Activated naive CD8-positive, alpha-beta T cell treated with anti-CD3 and anti-CD28 coated beads, Interleukin-2, amount 10 ng/mL, durations not matched to agents 7 days and 5 days (primary cell): Measurements from ENCODE around the gene CD53. TPM values are rescaled to one million over a fixed set of nuclear protein-coding genes. Genes with fewer than 3 reads are reported as not detected.
"Not testable (repeated sequence)": the region's sequence is repeated elsewhere in the genome, so short reads cannot be mapped to it uniquely, and the experiment has no call there.

Experiments
- ATAC-seq: fragments of 150-1000 bp; cut with Tn5 transposase; one replicate; pipeline ENCODE4 v1.10.0; 2021; ENCODE audit warnings: low read depth, moderate library complexity
- POLR2A ChIA-PET: fragments of 350-600 bp; sonication (Branson Sonifier 250); formaldehyde crosslinking; loops from one replicate; lab custom pipeline; 2021; ENCODE audit warnings: antibody characterized with exemption; lab: Charles Lee
- DNase-seq: peaks from one replicate; pipeline ENCODE4 v3.0.0; 2021
- H3K27ac Mint-ChIP-seq: one replicate; pipeline ENCODE4 v1.8.0; 2022; ENCODE audit warnings: mild to moderate bottlenecking, mixed read lengths
- H3K27me3 Mint-ChIP-seq: one replicate; pipeline ENCODE4 v1.8.0; 2022; ENCODE audit warnings: mild to moderate bottlenecking, moderate library complexity, mixed read lengths
- H3K36me3 Mint-ChIP-seq: one replicate; pipeline ENCODE4 v1.8.0; 2021; ENCODE audit warnings: mild to moderate bottlenecking, mixed read lengths
- H3K4me1 Mint-ChIP-seq: one replicate; pipeline ENCODE4 v1.8.0; 2021; ENCODE audit warnings: mixed read lengths
- H3K4me3 Mint-ChIP-seq: one replicate; pipeline ENCODE4 v1.8.0; 2022; ENCODE audit warnings: mild to moderate bottlenecking, moderate library complexity, mixed read lengths
- H3K9me3 Mint-ChIP-seq: one replicate; pipeline ENCODE4 v1.8.0; 2021; ENCODE audit warnings: mixed read lengths
- total RNA-seq, 2 experiments: library from RNA; stranded (reverse); gene quantifications; one replicate each; pipeline ENCODE4 v1.2.3, GENCODE V29; 2021

Gene CD53
- total RNA-seq, 2 experiments from 2014 or later, result 410 to 415 TPM

GRCh38 chr1:110860620-110861019, 12.3 kb upstream of the CD53 start:
- Mint-ChIP-seq H3K9me3 (peaks cover 15% of the 10 kb centered on the region), H3K36me3 (peaks cover 22% of the 10 kb centered on the region), H3K27ac (peak overlapping the region; percentile 49)
- ATAC-seq, POLR2A ChIA-PET, H3K27me3 Mint-ChIP-seq, DNase-seq, H3K4me1 Mint-ChIP-seq, H3K4me3 Mint-ChIP-seq: not testable (repeated sequence)

GRCh38 chr1:110861942-110862341, 11.0 kb upstream of the CD53 start:
- H3K27me3 Mint-ChIP-seq, ATAC-seq, H3K4me1 Mint-ChIP-seq, H3K27ac Mint-ChIP-seq, DNase-seq, POLR2A ChIA-PET, H3K4me3 Mint-ChIP-seq: not testable (repeated sequence)
- Mint-ChIP-seq H3K36me3 (peaks cover 33% of the 10 kb centered on the region), H3K9me3 (peaks cover 23% of the 10 kb centered on the region)

GRCh38 chr1:110864287-110864686, 8.7 kb upstream of the CD53 start:
- DNase-seq, result no peak
- ATAC-seq, result no peak
- Mint-ChIP-seq H3K4me3 (no peak overlapping the region), H3K27ac (peak overlapping the region; percentile 28), H3K9me3 (peaks cover 28% of the 10 kb centered on the region), H3K27me3 (no peaks in the 10 kb centered on the region), H3K36me3 (peaks cover 41% of the 10 kb centered on the region), H3K4me1 (peaks cover 6% of the 10 kb centered on the region)
- POLR2A ChIA-PET, result interaction anchor here (0.5 to 1.4 kb wide), 3 partner anchors 9 to 245 kb away, joined by 3 to 4 read pairs (median 3); partner anchors contain the start of gene CD53

DNA sequence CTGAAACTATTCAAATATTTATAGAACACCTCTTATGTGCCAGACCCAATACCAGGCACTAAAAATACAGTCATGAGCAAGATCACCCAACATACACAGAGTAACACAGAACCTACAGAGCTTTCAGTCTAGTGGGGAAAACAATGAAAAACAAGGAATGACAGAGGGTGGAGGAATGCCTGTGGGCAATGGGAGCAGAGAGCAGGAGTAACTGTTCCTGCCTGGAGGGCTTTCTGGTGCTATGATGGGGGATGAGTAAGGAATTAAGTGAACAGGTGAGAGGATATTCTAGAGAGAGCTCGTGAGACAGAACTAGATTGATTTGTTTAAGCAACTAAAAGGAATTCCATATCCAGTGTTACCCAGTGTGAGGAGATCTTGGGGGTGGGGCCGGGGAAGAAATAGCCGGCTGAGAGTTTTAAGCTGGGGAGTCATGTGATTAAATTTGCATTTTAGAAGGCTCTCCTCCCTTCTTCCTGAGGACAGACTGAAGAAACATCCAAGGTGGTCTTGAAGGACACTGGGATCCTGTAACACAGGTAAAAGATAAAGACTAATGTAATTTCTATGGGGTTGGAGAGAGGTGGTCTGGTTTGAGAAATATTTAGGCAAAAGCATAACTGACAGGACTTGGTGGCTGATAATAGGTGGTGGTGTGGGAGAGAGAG, 2.1 kb upstream of the CD53 start:
- peak overlapping the region; percentile 64 for H3K27ac Mint-ChIP-seq
- no peaks in the 10 kb centered on the region for H3K27me3 Mint-ChIP-seq
- H3K4me3 Mint-ChIP-seq, result peak overlapping the region; percentile 3
- H3K4me1 Mint-ChIP-seq, result peaks cover 27% of the 10 kb centered on the region
- POLR2A ChIA-PET, result interaction anchor here (1.0 to 5.8 kb wide), 3 partner anchors 18 to 83 kb away, joined by 3 to 90 read pairs (median 3); no protein-coding TSS in a partner anchor
- peaks cover 33% of the 10 kb centered on the region for H3K36me3 Mint-ChIP-seq
- no peak for DNase-seq
- H3K9me3 Mint-ChIP-seq, result peaks cover 12% of the 10 kb centered on the region
- ATAC-seq, result no peak

GRCh38 chr1:110872366-110872744, 593 bp upstream of the CD53 start:
- H3K27ac Mint-ChIP-seq, result peak overlapping the region; percentile 95
- H3K4me3 Mint-ChIP-seq, result peak overlapping the region; percentile 91
- H3K27me3 Mint-ChIP-seq, result no peaks in the 10 kb centered on the region
- H3K4me1 Mint-ChIP-seq, result peaks cover 33% of the 10 kb centered on the region
- peaks cover 27% of the 10 kb centered on the region for H3K36me3 Mint-ChIP-seq
- DNase-seq, result no peak
- POLR2A ChIA-PET, result interaction anchor here (0.6 to 5.8 kb wide), 12 partner anchors 8 to 347 kb away, joined by 3 to 90 read pairs (median 5); partner anchors contain the start of gene LRIF1
- ATAC-seq, result no peak
- H3K9me3 Mint-ChIP-seq, result peaks cover 2% of the 10 kb centered on the region

DNA sequence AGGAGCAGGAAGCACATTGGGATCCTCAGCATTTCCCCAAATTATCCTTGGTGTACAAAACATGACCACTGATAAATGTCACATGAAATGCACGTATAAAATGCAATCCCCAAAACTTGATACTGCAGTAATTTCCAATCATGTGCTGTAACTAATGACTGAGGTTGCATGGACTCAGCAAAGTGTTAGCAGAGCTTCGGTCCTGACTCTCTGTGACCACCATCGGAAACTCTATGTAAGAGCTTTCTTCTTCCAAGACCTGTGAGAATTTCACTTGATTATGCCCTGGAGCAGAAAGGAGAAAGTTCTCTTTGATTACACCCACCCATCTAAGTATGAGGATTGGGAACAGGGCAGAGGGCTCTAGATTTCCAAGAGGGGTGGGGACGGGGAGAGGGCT, 908 bp downstream of the CD53 start:
- ATAC-seq (no peak), DNase-seq (no peak)
- peak overlapping the region; percentile 95 for H3K27ac Mint-ChIP-seq
- H3K4me1 Mint-ChIP-seq, result peaks cover 42% of the 10 kb centered on the region
- peak overlapping the region; percentile 91 for H3K4me3 Mint-ChIP-seq
- peaks cover 31% of the 10 kb centered on the region for H3K36me3 Mint-ChIP-seq
- POLR2A ChIA-PET, result interaction anchor here (0.8 to 5.8 kb wide), 16 partner anchors 9 to 345 kb away, joined by 3 to 90 read pairs (median 5); partner anchors contain the start of gene LRIF1
- H3K9me3 Mint-ChIP-seq, result no peaks in the 10 kb centered on the region
- no peaks in the 10 kb centered on the region for H3K27me3 Mint-ChIP-seq

DNA sequence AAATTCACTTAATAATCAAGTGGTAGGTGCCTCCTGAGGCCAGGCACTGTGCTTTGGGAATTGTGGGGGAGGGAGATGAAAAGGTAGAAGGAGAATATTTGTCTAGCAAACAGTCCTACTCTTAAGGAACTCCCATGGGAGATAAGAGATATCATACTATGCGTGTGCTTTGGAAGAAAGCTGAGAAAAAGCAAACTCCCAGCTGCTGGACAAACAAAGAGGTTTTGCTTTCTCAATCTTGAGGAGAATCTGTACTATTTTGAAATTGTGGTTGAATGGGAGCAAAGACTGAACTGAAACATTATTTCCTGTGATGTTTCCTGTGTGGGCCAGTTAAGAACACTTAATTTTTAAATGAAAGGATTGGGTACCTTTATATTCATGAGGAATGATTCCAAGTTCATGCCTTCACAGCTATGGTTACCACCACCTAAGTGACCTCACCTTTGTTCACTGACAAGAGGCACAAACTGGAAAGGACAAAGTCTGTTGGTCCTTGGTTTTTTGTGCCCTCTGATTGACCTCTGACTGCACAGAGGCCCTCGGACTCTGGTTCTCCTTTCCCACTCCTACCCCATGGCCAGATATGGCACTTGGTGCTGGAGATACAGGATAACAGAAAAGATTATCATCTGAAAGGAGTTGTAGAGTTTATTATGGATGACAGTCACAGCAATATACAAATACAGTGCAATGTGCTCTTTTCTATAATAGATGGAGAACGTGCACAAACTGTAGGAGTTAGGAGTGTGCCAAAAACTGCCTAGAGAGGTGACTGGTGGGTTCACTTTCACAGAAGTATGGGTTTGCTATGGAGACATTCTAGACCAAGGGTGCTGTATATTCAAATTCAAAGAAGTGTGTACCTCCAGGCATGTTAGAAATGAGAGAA, 1.6 kb downstream of the CD53 start:
- Mint-ChIP-seq H3K4me1 (peaks cover 44% of the 10 kb centered on the region), H3K9me3 (no peaks in the 10 kb centered on the region), H3K36me3 (peaks cover 31% of the 10 kb centered on the region), H3K4me3 (peak overlapping the region; percentile 91), H3K27ac (peak overlapping the region; percentile 95), H3K27me3 (no peaks in the 10 kb centered on the region)
- POLR2A ChIA-PET, result interaction anchor here (0.8 to 5.8 kb wide), 25 partner anchors 11 to 968 kb away, joined by 3 to 90 read pairs (median 4); partner anchors contain the start of genes CEPT1, DRAM2, KCNA3 and LRIF1
- ATAC-seq (peak; percentile 2), DNase-seq (no peak)

DNA sequence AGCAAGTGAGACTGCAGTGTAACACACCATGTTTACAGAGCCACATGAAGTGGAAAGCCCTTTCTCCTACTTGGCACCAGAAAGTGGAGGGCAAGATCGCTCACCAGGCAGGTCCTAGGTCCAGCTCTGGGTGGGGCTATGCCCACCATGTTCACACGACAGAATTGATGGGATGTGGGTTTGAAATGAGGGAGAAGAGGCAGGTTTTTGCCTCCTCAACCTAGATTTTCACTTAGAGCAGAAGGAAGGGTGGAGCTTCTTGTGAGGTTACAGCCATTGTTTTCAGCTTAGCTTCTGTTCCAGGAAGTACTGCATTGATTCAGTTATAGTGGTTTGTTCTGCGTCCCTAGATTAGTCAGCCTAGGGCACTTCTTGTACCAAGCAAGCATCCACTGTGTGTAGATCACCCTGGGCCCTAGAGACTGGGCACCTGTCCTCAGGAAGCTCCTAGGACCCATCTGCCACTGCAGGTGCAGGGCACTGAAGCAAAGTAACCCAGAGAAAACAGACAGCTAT, 2.3 kb downstream of the CD53 start:
- ATAC-seq (peak; percentile 78), DNase-seq (peak; percentile 66)
- H3K4me3 Mint-ChIP-seq, result peak overlapping the region; percentile 91
- peaks cover 33% of the 10 kb centered on the region for H3K36me3 Mint-ChIP-seq
- POLR2A ChIA-PET, result interaction anchor here (0.6 to 5.8 kb wide), 22 partner anchors 10 to 969 kb away, joined by 3 to 90 read pairs (median 4); partner anchors contain the start of genes CEPT1, DRAM2, KCNA3 and LRIF1
- H3K4me1 Mint-ChIP-seq, result peaks cover 48% of the 10 kb centered on the region
- H3K27ac Mint-ChIP-seq, result peak overlapping the region; percentile 95
- no peaks in the 10 kb centered on the region for H3K27me3 Mint-ChIP-seq
- H3K9me3 Mint-ChIP-seq, result no peaks in the 10 kb centered on the region

GRCh38 chr1:110876748-110877341, 3.9 kb downstream of the CD53 start:
- H3K4me3 Mint-ChIP-seq, result peak overlapping the region; percentile 91
- H3K36me3 Mint-ChIP-seq, result peaks cover 36% of the 10 kb centered on the region
- DNase-seq, result no peak
- H3K27me3 Mint-ChIP-seq, result no peaks in the 10 kb centered on the region
- H3K27ac Mint-ChIP-seq, result peak overlapping the region; percentile 88
- ATAC-seq, result no peak
- peaks cover 51% of the 10 kb centered on the region for H3K4me1 Mint-ChIP-seq
- POLR2A ChIA-PET, result interaction anchor here (2.3 to 4.9 kb wide), 2 partner anchors 12 to 204 kb away, joined by 16 to 60 read pairs; partner anchors contain the start of gene KCNA3
- H3K9me3 Mint-ChIP-seq, result no peaks in the 10 kb centered on the region

GRCh38 chr1:110877364-110877763, 4.4 kb downstream of the CD53 start:
- DNase-seq (no peak), ATAC-seq (no peak)
- H3K36me3 Mint-ChIP-seq, result peaks cover 38% of the 10 kb centered on the region
- POLR2A ChIA-PET, result interaction anchor here (1.3 kb wide), 1 partner anchor 10 kb away, joined by 5 read pairs; no protein-coding TSS in a partner anchor
- H3K4me3 Mint-ChIP-seq, result peak overlapping the region; percentile 91
- H3K9me3 Mint-ChIP-seq, result no peaks in the 10 kb centered on the region
- no peaks in the 10 kb centered on the region for H3K27me3 Mint-ChIP-seq
- H3K4me1 Mint-ChIP-seq, result peaks cover 50% of the 10 kb centered on the region
- peak overlapping the region; percentile 88 for H3K27ac Mint-ChIP-seq

GRCh38 chr1:110877776-110878175, 4.8 kb downstream of the CD53 start:
- no peaks in the 10 kb centered on the region for H3K9me3 Mint-ChIP-seq
- H3K36me3 Mint-ChIP-seq, result peaks cover 41% of the 10 kb centered on the region
- ATAC-seq (no peak), DNase-seq (no peak)
- H3K4me3 Mint-ChIP-seq, result peak overlapping the region; percentile 91
- POLR2A ChIA-PET, result interaction anchor here (1.3 kb wide), 1 partner anchor 10 kb away, joined by 5 read pairs; no protein-coding TSS in a partner anchor
- H3K27ac Mint-ChIP-seq, result peak overlapping the region; percentile 88
- H3K27me3 Mint-ChIP-seq, result no peaks in the 10 kb centered on the region
- H3K4me1 Mint-ChIP-seq, result peaks cover 50% of the 10 kb centered on the region

- Mint-ChIP-seq H3K27me3 (no peaks in the 10 kb centered on the region), H3K4me1 (peaks cover 54% of the 10 kb centered on the region), H3K4me3 (peak overlapping the region; percentile 91), H3K36me3 (peaks cover 38% of the 10 kb centered on the region), H3K27ac (no peak overlapping the region), H3K9me3 (no peaks in the 10 kb centered on the region)
- DNase-seq (no peak), ATAC-seq (no peak)
- POLR2A ChIA-PET, result interaction anchor here (1.3 to 2.6 kb wide), 3 partner anchors 9 to 205 kb away, joined by 4 to 14 read pairs (median 5); no protein-coding TSS in a partner anchor
These were observed 5.6 kb downstream of the CD53 start for GRCh38 chr1:110878591-110878990.
